Keratinocyte (primary cell): ENCODE results near the gene PSD4. TPM values are rescaled to one million over a fixed set of nuclear protein-coding genes. Genes with fewer than 3 reads are reported as not detected.

ENCODE experiments used
- DNase-seq: peaks from one replicate; pipeline ENCODE4 v3.0.0-alpha.2; 2011; ENCODE audit warnings: low read depth, missing footprints, low spot score
- FAIRE-seq: peaks from 2 replicates; lab custom pipeline; 2011; peaks lifted over from hg19 to GRCh38; lab: Jason Lieb, UNC
- H2AFZ ChIP-seq: 2 replicates; pipeline ENCODE4 v1.6.0; 2012; ENCODE audit warnings: low read length, control low read depth, inconsistent platforms; ENCODE audit not compliant: control insufficient read depth
- H3K27ac ChIP-seq: 2 replicates; pipeline ENCODE4 v1.5.1; 2011; ENCODE audit warnings: low read length; ENCODE audit not compliant: control insufficient read depth, insufficient read depth
- H3K27me3 ChIP-seq: 3 replicates; pipeline ENCODE4 v1.6.0; 2011; ENCODE audit warnings: low read length; ENCODE audit not compliant: control insufficient read depth, insufficient read depth; ENCODE audit errors: extremely low read depth
- H3K36me3 ChIP-seq, 2 experiments: 2 replicates in 1 of 2; 3 replicates in 1 of 2; pipeline ENCODE4 v1.5.1; 2011; ENCODE audit warnings: low read length in 2 of 2, mild to moderate bottlenecking in 1 of 2; ENCODE audit not compliant: control insufficient read depth in 2 of 2, insufficient read depth in 2 of 2; ENCODE audit errors: extremely low read depth in 1 of 2
- H3K4me1 ChIP-seq: 3 replicates; pipeline ENCODE4 v1.5.1; 2011; ENCODE audit warnings: low read length; ENCODE audit not compliant: control insufficient read depth, insufficient read depth; ENCODE audit errors: extremely low read depth
- H3K4me2 ChIP-seq: 3 replicates; pipeline ENCODE4 v1.6.0; 2011; ENCODE audit warnings: low read depth, low read length; ENCODE audit not compliant: control insufficient read depth, insufficient read depth; ENCODE audit errors: extremely low read depth
- H3K4me3 ChIP-seq, 3 experiments: fragments of 200-600 bp in 1 of 3; sonication (generic) in 1 of 3; 2 replicates in 2 of 3; 3 replicates in 1 of 3; pipeline ENCODE4 v1.5.1; 2011 to 2016; ENCODE audit warnings: low read length in 3 of 3, mild to moderate bottlenecking in 3 of 3, control low read depth in 2 of 3, inconsistent platforms in 1 of 3, low read depth in 1 of 3, mixed read lengths in 1 of 3, mixed run types in 1 of 3, moderate library complexity in 1 of 3; ENCODE audit not compliant: control insufficient read depth in 2 of 3, insufficient read depth in 2 of 3; ENCODE audit errors: extremely low read depth in 1 of 3
- H3K79me2 ChIP-seq: 2 replicates; pipeline ENCODE4 v1.6.0; 2012; ENCODE audit warnings: low read length; ENCODE audit not compliant: control insufficient read depth, insufficient read depth
- H3K9ac ChIP-seq: 3 replicates; pipeline ENCODE4 v1.6.0; 2011; ENCODE audit warnings: low read length; ENCODE audit not compliant: control insufficient read depth, insufficient read depth; ENCODE audit errors: extremely low read depth
- H3K9me1 ChIP-seq: 3 replicates; pipeline ENCODE4 v1.6.0; 2011; ENCODE audit warnings: low read length; ENCODE audit not compliant: control insufficient read depth, insufficient read depth; ENCODE audit errors: extremely low read depth
- H3K9me3 ChIP-seq: 2 replicates; pipeline ENCODE4 v1.5.1; 2012; ENCODE audit warnings: low read depth, low read length; ENCODE audit not compliant: control insufficient read depth
- H4K20me1 ChIP-seq: 3 replicates; pipeline ENCODE4 v1.6.0; 2011; ENCODE audit warnings: low read length; ENCODE audit not compliant: control insufficient read depth, insufficient read depth; ENCODE audit errors: extremely low read depth
- EZH2 ChIP-seq: IDR thresholded peaks from one replicate; pipeline ENCODE4 v1.6.1; 2012; ENCODE audit warnings: inconsistent platforms, mild to moderate bottlenecking, low read length, moderate library complexity
- dilution Hi-C: fragments of 300-500 bp; cut with MboI; formaldehyde crosslinking; loops from one replicate; pipeline ENCODE4 v1.7.0; 2020; ENCODE audit warnings: low sequenced_read_pairs; ENCODE audit not compliant: extremely low pct_ligation_motif_present
- polyA plus RNA-seq, 5 experiments: library from polyadenylated mRNA; depleted of rRNA in 3 of 5; stranded (reverse) in 3 of 5; stranded (forward) in 1 of 5; unstranded in 1 of 5; fragments of >200 nt; gene quantifications; 1 replicate in 1 of 5; 2 replicates in 3 of 5; 3 replicates in 1 of 5; pipeline versions ENCODE4 v1.2.1 to v1.2.3, GENCODE V29; 2011 to 2012; ENCODE audit warnings: missing spikeins in 2 of 5, low read depth in 1 of 5, low replicate concordance in 1 of 5
- TF ChIP-seq, protein P1 (sequence below), 3 experiments: IDR thresholded peaks in 1 of 3; conservative IDR thresholded peaks in 1 of 3; optimal IDR thresholded peaks in 1 of 3; 2 replicates in 2 of 3; 3 replicates in 1 of 3; pipeline versions ENCODE3 to v1.5.1; 2011; ENCODE audit warnings: low read length in 3 of 3, mild to moderate bottlenecking in 3 of 3, moderate library complexity in 2 of 3, control low read depth in 1 of 3, inconsistent platforms in 1 of 3; ENCODE audit not compliant: insufficient read depth in 2 of 3; ENCODE audit errors: extremely low read depth in 1 of 3

Gene PSD4
- polyA plus RNA-seq, 1 donor (not counting 4 experiments of a cell fraction or from before 2014, with no cell fraction given), result 11.1 TPM

- no peak overlapping the region for H2AFZ ChIP-seq
- FAIRE-seq, result no peak
- H3K9ac ChIP-seq, result peak overlapping the region; percentile 71
- peak overlapping the region; percentile 97 for H3K27ac ChIP-seq
- H3K79me2 ChIP-seq, result peaks cover 15% of the 10 kb centered on the region
- dilution Hi-C loops, result no loop called here
- H3K9me3 ChIP-seq, result no peaks in the 10 kb centered on the region
- no peak for DNase-seq
- no peaks in the 10 kb centered on the region for H3K27me3 ChIP-seq
- no peaks in the 10 kb centered on the region for H3K9me1 ChIP-seq
- H3K36me3 ChIP-seq, result no peaks in the 10 kb centered on the region
- TF ChIP-seq EZH2, result no peak
- TF ChIP-seq, protein P1, sequence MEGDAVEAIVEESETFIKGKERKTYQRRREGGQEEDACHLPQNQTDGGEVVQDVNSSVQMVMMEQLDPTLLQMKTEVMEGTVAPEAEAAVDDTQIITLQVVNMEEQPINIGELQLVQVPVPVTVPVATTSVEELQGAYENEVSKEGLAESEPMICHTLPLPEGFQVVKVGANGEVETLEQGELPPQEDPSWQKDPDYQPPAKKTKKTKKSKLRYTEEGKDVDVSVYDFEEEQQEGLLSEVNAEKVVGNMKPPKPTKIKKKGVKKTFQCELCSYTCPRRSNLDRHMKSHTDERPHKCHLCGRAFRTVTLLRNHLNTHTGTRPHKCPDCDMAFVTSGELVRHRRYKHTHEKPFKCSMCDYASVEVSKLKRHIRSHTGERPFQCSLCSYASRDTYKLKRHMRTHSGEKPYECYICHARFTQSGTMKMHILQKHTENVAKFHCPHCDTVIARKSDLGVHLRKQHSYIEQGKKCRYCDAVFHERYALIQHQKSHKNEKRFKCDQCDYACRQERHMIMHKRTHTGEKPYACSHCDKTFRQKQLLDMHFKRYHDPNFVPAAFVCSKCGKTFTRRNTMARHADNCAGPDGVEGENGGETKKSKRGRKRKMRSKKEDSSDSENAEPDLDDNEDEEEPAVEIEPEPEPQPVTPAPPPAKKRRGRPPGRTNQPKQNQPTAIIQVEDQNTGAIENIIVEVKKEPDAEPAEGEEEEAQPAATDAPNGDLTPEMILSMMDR (optimal IDR thresholded peaks at IDR 0.05 in 1 of 3, IDR thresholded peaks at IDR 0.05 in 1 of 3, conservative IDR thresholded peaks at IDR 0.05 in 1 of 3; ENCODE audit: extremely low read depth in 1 of 3, insufficient read depth in 2 of 3, low read length in 3 of 3), result no peak
- H3K4me3 ChIP-seq, result no peak overlapping the region
- H4K20me1 ChIP-seq, result no peaks in the 10 kb centered on the region
- H3K4me1 ChIP-seq, result peaks cover 27% of the 10 kb centered on the region
- H3K4me2 ChIP-seq, result peak overlapping the region; percentile 83
Observed at GRCh38 chr2:113238871-113239839, 65.4 kb downstream of the PSD4 start.

- no peak for FAIRE-seq
- Histone ChIP-seq H3K4me1 (peaks cover 29% of the 10 kb centered on the region), H3K4me2 (peak overlapping the region; percentile 83)
Observed at GRCh38 chr2:113240150-113240914, 66.6 kb downstream of the PSD4 start.

More at GRCh38 chr2:113240150-113240914, 66.6 kb downstream of the PSD4 start:
- peak overlapping the region; percentile 97 for H3K27ac ChIP-seq
- H3K4me3 ChIP-seq, result peak overlapping the region in 2 of 3 experiments; percentile 32 to 33
- peak overlapping the region; percentile 71 for H3K9ac ChIP-seq
- H3K79me2 ChIP-seq, result peaks cover 15% of the 10 kb centered on the region
- H3K9me1 ChIP-seq, result no peaks in the 10 kb centered on the region
- no peaks in the 10 kb centered on the region for H3K27me3 ChIP-seq
- no peaks in the 10 kb centered on the region for H3K36me3 ChIP-seq
- peak overlapping the region; percentile 7 for H2AFZ ChIP-seq
- TF ChIP-seq, protein P1 (optimal IDR thresholded peaks at IDR 0.05 in 1 of 3, IDR thresholded peaks at IDR 0.05 in 1 of 3, conservative IDR thresholded peaks at IDR 0.05 in 1 of 3; ENCODE audit: extremely low read depth in 1 of 3, insufficient read depth in 2 of 3, low read length in 3 of 3), result peak in 1 of 3 experiments; percentile 23
- no peak for TF ChIP-seq EZH2
- H4K20me1 ChIP-seq, result no peaks in the 10 kb centered on the region
- H3K9me3 ChIP-seq, result no peaks in the 10 kb centered on the region
- peak; percentile 95 for DNase-seq
- dilution Hi-C loops, result no loop called here
